BE2C (cell line): ENCODE measurements around the gene ZNF211.

Source experiments
- DNase-seq: peaks from one replicate; pipeline ENCODE4 v3.0.0-alpha.2; 2020
- H3K27me3 ChIP-seq: fragments of 250-450 bp; sonication (Bioruptor Pico); 2 replicates; pipeline ENCODE4 v1.5.1; 2020; ENCODE audit warnings: mild to moderate bottlenecking
- H3K36me3 ChIP-seq: fragments of 250-450 bp; sonication (Bioruptor Pico); 2 replicates; pipeline ENCODE4 v1.5.1; 2020; ENCODE audit warnings: mild to moderate bottlenecking
- H3K4me1 ChIP-seq: fragments of 250-450 bp; sonication (Bioruptor Pico); 2 replicates; pipeline ENCODE4 v1.5.1; 2020
- H3K4me3 ChIP-seq: 2 replicates; pipeline ENCODE4 v1.5.1; 2011; ENCODE audit warnings: low read depth, low read length
- H3K9me3 ChIP-seq: fragments of 250-450 bp; sonication (Bioruptor Pico); 2 replicates; pipeline ENCODE4 v1.5.1; 2020
- CTCF ChIP-seq: IDR thresholded peaks from 2 replicates; pipeline ENCODE4 v1.5.1; 2012; ENCODE audit warnings: mild to moderate bottlenecking, low read depth, low read length

The ZNF211 gene

GRCh38 chr19:57648331-57649003, 15.5 kb downstream of the ZNF211 start:
- H3K4me3 ChIP-seq, result no peak overlapping the region
- no peaks in the 10 kb centered on the region for H3K36me3 ChIP-seq
- no peaks in the 10 kb centered on the region for H3K9me3 ChIP-seq
- no peaks in the 10 kb centered on the region for H3K4me1 ChIP-seq
- H3K27me3 ChIP-seq, result no peaks in the 10 kb centered on the region
- DNase-seq, result peak; percentile 63
- no peak for TF ChIP-seq CTCF

GRCh38 chr19:57651654-57651996, 18.7 kb downstream of the ZNF211 start:
- peak; percentile 21; the same call in 1 of the 2 replicates for TF ChIP-seq CTCF
- no peaks in the 10 kb centered on the region for H3K27me3 ChIP-seq
- DNase-seq, result no peak
- H3K4me3 ChIP-seq, result no peak overlapping the region
- H3K36me3 ChIP-seq, result no peaks in the 10 kb centered on the region
- no peaks in the 10 kb centered on the region; the same call in 1 of the 2 replicates for H3K9me3 ChIP-seq
- no peaks in the 10 kb centered on the region for H3K4me1 ChIP-seq

GRCh38 chr19:57653689-57654088, 20.7 kb downstream of the ZNF211 start:
- no peak for DNase-seq

GRCh38 chr19:57655443-57655842, 22.5 kb downstream of the ZNF211 start:
- no peaks in the 10 kb centered on the region; the same call in 1 of the 2 replicates for H3K9me3 ChIP-seq
- TF ChIP-seq CTCF, result no peak
- no peaks in the 10 kb centered on the region for H3K4me1 ChIP-seq
- H3K36me3 ChIP-seq, result no peaks in the 10 kb centered on the region
- peaks cover 11% of the 10 kb centered on the region; the same call in 1 of the 2 replicates for H3K27me3 ChIP-seq
- H3K4me3 ChIP-seq, result no peak overlapping the region
- no peak for DNase-seq

More at GRCh38 chr19:57653689-57654088, 20.7 kb downstream of the ZNF211 start:
- no peaks in the 10 kb centered on the region for H3K4me1 ChIP-seq
- no peaks in the 10 kb centered on the region for H3K27me3 ChIP-seq
- H3K36me3 ChIP-seq, result no peaks in the 10 kb centered on the region
- TF ChIP-seq CTCF, result no peak
- H3K4me3 ChIP-seq, result no peak overlapping the region
- no peaks in the 10 kb centered on the region; the same call in 1 of the 2 replicates for H3K9me3 ChIP-seq

- no peak for DNase-seq
- TF ChIP-seq CTCF, result no peak
- Histone ChIP-seq H3K9me3 (no peaks in the 10 kb centered on the region; the same call in 1 of the 2 replicates), H3K4me1 (no peaks in the 10 kb centered on the region), H3K36me3 (no peaks in the 10 kb centered on the region), H3K4me3 (no peak overlapping the region), H3K27me3 (peaks cover 14% of the 10 kb centered on the region)
These were observed 23.4 kb downstream of the ZNF211 start for GRCh38 chr19:57656346-57656745.
